Activated CD8-positive, alpha-beta T cell treated with anti-CD3 and anti-CD28 coated beads for 36 hours (primary cell): ENCODE measurements around the gene PSMC3IP. TPM values are rescaled to one million over a fixed set of nuclear protein-coding genes. Genes with fewer than 3 reads are reported as not detected.
A peak's percentile ranks its signal among the peaks of the same experiment; 100 is the strongest.

Experiments used
- ATAC-seq: fragments of 200-7000 bp; cut with Tn5 transposase; one replicate; pipeline ENCODE4 v1.10.0; 2021; ENCODE audit warnings: mild to moderate bottlenecking, moderate library complexity
- CTCF ChIA-PET: fragments of 350-600 bp; sonication (Branson Sonifier 250); formaldehyde crosslinking; loops from one replicate; lab custom pipeline; 2021; ENCODE audit warnings: antibody characterized with exemption; lab: Charles Lee
- POLR2A ChIA-PET: fragments of 350-600 bp; sonication (Branson Sonifier 250); formaldehyde crosslinking; loops from one replicate; lab custom pipeline; 2021; ENCODE audit warnings: antibody characterized with exemption; lab: Charles Lee
- DNase-seq: peaks from one replicate; pipeline ENCODE4 v3.0.0-alpha.2; 2020
- H3K27ac Mint-ChIP-seq: one replicate; pipeline ENCODE4 v1.8.0; 2021; ENCODE audit warnings: mild to moderate bottlenecking, mixed read lengths
- H3K27me3 Mint-ChIP-seq: one replicate; pipeline ENCODE4 v1.8.0; 2021; ENCODE audit warnings: mixed read lengths
- H3K36me3 Mint-ChIP-seq: one replicate; pipeline ENCODE4 v1.8.0; 2021; ENCODE audit warnings: low read depth, mixed read lengths
- H3K4me1 Mint-ChIP-seq: one replicate; pipeline ENCODE4 v1.8.0; 2021; ENCODE audit warnings: low read depth, mixed read lengths
- H3K4me3 Mint-ChIP-seq: one replicate; pipeline ENCODE4 v1.8.0; 2021; ENCODE audit warnings: mild to moderate bottlenecking, moderate library complexity, mixed read lengths
- H3K9me3 Mint-ChIP-seq: one replicate; pipeline ENCODE4 v1.8.0; 2021; ENCODE audit warnings: mixed read lengths
- intact Hi-C: fragments of 100-400 bp; cut with micrococcal nuclease; formaldehyde crosslinking; loops from one replicate; pipeline ENCODE4 v1.10.0; 2022
- total RNA-seq, 2 experiments: library from RNA; stranded (reverse); gene quantifications; one replicate each; pipeline ENCODE4 v1.2.3, GENCODE V29; 2021
- TF ChIP-seq, protein P1 (sequence below): fragments of 200-600 bp; IDR thresholded peaks from one replicate; pipeline ENCODE4 v1.8.0; 2022; ENCODE audit warnings: antibody characterized with exemption, mild to moderate bottlenecking

Gene PSMC3IP
- total RNA-seq, 2 experiments from 2014 or later, result 18.1 to 21.4 TPM

DNA sequence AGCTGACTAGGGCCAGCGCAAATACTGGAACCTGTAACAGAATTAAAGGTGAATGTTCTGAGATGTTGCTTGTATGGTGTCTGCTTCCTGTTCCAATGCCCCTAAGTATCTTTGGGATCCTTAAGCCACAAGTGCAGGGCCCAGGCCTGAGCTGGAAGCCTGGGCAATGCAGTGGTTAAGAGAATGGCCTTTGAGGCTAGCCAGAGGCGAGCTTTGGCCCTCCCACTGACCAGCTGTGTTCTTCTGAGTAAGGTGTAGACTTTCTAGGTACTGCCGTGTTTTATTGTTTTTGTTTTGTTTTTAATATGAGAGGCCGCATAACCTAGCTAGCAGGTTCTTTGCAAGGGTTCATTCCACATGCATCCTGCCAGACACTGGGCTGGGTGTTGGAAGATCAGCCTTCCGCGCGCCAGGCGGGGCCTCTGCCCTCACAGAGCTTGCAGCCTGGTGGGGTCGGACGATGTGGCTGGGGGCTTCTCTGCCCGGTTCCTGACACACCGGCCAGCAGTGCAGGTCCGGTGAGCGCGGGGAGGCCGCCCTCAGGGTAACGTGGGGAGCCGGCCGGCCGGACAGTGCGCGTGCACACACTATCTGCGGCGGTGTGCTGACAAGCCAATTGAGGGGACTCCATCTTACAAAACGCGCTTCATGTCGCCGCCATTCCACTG, 11.2 kb downstream of the PSMC3IP start:
- Mint-ChIP-seq H3K9me3 (no peaks in the 10 kb centered on the region), H3K4me1 (peaks cover 54% of the 10 kb centered on the region), H3K27ac (peak overlapping the region; percentile 93), H3K4me3 (peak overlapping the region; percentile 96), H3K27me3 (no peaks in the 10 kb centered on the region), H3K36me3 (peaks cover 54% of the 10 kb centered on the region)
- POLR2A ChIA-PET, result interaction anchor here (1.1 to 7.8 kb wide), 3 partner anchors 11 to 177 kb away, joined by 3 to 61 read pairs (median 4); partner anchors contain the start of gene PSMC3IP
- TF ChIP-seq, protein P1, sequence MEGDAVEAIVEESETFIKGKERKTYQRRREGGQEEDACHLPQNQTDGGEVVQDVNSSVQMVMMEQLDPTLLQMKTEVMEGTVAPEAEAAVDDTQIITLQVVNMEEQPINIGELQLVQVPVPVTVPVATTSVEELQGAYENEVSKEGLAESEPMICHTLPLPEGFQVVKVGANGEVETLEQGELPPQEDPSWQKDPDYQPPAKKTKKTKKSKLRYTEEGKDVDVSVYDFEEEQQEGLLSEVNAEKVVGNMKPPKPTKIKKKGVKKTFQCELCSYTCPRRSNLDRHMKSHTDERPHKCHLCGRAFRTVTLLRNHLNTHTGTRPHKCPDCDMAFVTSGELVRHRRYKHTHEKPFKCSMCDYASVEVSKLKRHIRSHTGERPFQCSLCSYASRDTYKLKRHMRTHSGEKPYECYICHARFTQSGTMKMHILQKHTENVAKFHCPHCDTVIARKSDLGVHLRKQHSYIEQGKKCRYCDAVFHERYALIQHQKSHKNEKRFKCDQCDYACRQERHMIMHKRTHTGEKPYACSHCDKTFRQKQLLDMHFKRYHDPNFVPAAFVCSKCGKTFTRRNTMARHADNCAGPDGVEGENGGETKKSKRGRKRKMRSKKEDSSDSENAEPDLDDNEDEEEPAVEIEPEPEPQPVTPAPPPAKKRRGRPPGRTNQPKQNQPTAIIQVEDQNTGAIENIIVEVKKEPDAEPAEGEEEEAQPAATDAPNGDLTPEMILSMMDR, result no peak
- CTCF ChIA-PET, result interaction anchor here (0.7 to 7.5 kb wide), 4 partner anchors 11 to 197 kb away, joined by 3 to 70 read pairs (median 4); partner anchors contain the start of gene PSMC3IP
- DNase-seq, result no peak
- no peak for ATAC-seq
- intact Hi-C loops, result no loop called here

DNA sequence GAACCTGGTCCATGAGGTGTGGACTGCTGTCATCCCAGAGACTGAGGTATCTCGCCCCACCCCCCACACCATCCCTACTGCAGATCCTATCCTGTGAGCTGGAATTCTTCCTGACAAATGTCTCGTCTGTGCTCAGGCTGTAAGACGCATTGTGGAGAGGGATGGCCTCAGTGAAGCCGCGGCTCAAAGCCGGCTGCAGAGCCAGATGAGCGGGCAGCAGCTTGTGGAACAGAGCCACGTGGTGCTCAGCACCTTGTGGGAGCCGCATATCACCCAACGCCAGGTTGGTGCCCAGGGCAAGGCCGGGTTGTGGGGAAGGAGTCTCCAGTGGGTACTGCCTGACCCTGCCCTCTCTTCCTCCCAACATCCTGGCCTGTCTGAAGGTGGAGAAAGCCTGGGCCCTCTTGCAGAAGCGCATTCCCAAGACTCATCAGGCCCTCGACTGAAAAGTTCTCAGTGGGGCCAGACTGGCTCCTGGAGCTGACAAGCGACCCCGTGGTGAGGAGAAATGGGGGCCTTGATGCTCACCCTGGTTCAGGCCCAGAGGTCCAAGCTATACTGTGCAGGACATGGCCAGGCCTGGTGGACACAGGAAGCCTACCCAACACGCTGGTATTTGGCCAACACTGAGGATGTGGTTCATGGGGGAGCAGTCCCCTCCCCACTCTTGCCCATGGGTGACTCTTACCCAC, 11.9 kb downstream of the PSMC3IP start:
- Mint-ChIP-seq H3K4me3 (peak overlapping the region; percentile 96), H3K9me3 (no peaks in the 10 kb centered on the region), H3K27me3 (no peaks in the 10 kb centered on the region), H3K27ac (peak overlapping the region; percentile 30), H3K36me3 (peaks cover 50% of the 10 kb centered on the region), H3K4me1 (peaks cover 54% of the 10 kb centered on the region)
- ChIA-PET CTCF (interaction anchor here (0.7 to 7.5 kb wide), 4 partner anchors 11 to 198 kb away, joined by 3 to 70 read pairs (median 4); partner anchors contain the start of gene PSMC3IP), POLR2A (interaction anchor here (1.0 to 7.8 kb wide), 4 partner anchors 11 to 211 kb away, joined by 3 to 61 read pairs (median 4); partner anchors contain the start of gene PSMC3IP)
- intact Hi-C loops, result no loop called here
- DNase-seq (no peak), ATAC-seq (no peak)
- TF ChIP-seq, protein P1, result no peak

DNA sequence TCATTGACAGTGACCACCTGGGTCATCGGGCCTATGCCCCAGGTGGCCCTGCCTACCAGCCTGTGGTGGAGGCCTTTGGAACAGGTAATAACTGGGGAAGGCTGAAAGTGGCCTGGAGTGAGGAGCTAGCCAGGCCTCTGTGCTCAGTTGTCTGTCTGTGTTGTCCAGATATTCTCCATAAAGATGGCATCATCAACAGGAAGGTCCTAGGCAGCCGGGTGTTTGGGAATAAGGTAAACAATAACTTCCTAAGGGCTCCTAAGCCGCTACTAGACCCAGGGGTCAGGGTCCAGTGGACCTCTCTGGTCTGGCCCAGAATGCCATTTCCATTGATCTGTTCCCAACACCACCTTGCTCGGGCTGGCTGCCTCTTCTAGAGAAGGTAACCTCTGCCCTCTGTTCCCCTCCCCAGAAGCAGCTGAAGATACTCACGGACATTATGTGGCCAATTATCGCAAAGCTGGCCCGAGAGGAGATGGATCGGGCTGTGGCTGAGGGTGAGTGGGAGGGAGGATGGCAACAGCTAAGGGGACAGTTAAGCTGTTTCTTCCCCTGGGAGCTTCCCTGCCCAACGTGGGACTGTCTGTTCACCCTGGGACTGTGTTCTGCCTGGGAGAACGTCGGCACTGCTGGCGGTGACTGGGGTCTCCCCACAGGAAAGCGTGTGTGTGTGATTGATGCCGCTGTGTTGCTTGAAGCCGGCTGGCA, 12.6 kb downstream of the PSMC3IP start:
- POLR2A ChIA-PET, result interaction anchor here (1.0 to 7.8 kb wide), 3 partner anchors 11 to 212 kb away, joined by 3 to 61 read pairs (median 4); partner anchors contain the start of gene PSMC3IP
- Mint-ChIP-seq H3K4me3 (peak overlapping the region; percentile 26), H3K27me3 (no peaks in the 10 kb centered on the region), H3K9me3 (no peaks in the 10 kb centered on the region), H3K27ac (peak overlapping the region; percentile 30), H3K36me3 (peaks cover 46% of the 10 kb centered on the region), H3K4me1 (peaks cover 52% of the 10 kb centered on the region)
- intact Hi-C loops, result no loop called here
- no peak for DNase-seq
- ATAC-seq, result no peak
- CTCF ChIA-PET, result interaction anchor here (1.0 to 7.5 kb wide), 3 partner anchors 10 to 18 kb away, joined by 3 to 70 read pairs (median 3); partner anchors contain the start of gene PSMC3IP
- TF ChIP-seq, protein P1, result no peak

DNA sequence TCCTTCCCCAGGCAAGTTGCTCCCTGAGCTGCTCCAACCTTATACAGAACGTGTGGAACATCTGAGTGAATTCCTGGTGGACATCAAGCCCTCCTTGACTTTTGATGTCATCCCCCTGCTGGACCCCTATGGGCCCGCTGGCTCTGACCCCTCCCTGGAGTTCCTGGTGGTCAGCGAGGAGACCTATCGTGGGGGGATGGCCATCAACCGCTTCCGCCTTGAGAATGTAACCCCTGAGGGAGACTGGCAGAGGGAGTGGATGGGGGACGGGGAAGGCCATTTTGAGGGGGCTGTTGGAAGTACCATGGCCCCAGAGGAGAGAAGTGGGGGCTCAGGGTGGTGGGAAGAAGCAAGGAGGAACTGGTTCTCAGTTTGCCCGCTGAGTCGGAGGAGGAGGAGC, 13.6 kb downstream of the PSMC3IP start:
- H3K4me3 Mint-ChIP-seq, result peak overlapping the region; percentile 88
- DNase-seq, result no peak
- no peaks in the 10 kb centered on the region for H3K9me3 Mint-ChIP-seq
- peak overlapping the region; percentile 90 for H3K27ac Mint-ChIP-seq
- H3K36me3 Mint-ChIP-seq, result peaks cover 38% of the 10 kb centered on the region
- intact Hi-C loops, result no loop called here
- TF ChIP-seq, protein P1, result no peak
- ATAC-seq, result no peak
- ChIA-PET CTCF (interaction anchor here (1.0 to 7.5 kb wide), 2 partner anchors 9 to 13 kb away, joined by 3 to 70 read pairs; partner anchors contain the start of gene PSMC3IP), POLR2A (interaction anchor here (1.0 to 7.8 kb wide), 2 partner anchors 13 to 228 kb away, joined by 3 to 61 read pairs; partner anchors contain the start of gene PSMC3IP)
- H3K27me3 Mint-ChIP-seq, result no peaks in the 10 kb centered on the region
- peaks cover 46% of the 10 kb centered on the region for H3K4me1 Mint-ChIP-seq
